UCSD-AML1 (cell line): ENCODE measurements around the gene RPS19BP1.

Source experiments
- DNase-seq: peaks from one replicate; lab custom pipeline; 2025; ENCODE audit not compliant: unreplicated experiment; lab: John Stamatoyannopoulos, UW

Gene RPS19BP1

DNA sequence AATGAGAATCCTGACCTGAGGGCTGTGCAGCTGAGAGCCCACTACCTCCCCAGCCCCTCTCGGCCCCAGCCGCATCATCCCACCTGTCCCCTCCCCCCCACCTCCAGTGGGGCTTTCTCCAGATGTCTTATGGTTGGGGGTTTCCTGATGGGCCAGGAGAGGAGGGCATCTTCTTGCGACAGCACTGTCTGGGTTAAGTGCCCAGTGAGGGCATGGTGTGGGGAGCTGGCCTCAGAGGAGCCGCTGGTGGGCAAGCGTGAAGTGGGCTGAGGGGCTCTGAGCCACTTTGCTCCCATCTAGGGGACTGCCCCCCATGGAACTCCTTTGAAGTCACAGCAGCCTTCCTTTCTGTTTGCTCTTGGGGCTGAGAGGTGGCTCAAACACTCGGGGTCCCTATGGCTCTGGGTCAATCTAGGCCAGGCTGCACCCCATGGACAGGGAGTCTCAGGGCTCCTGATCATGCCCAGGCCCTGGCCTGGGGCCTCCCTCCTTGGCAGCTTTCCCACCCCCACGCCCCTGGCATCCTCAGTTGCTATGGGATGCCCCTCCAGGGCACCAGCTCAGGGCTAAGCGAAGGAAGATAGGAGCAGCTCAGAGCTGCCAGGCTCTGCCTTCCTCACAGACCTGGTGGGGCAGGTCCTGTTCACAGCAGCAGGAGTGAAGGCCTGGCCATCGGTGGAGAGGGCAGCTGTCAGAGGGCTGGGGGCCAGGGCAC is 41.4 kb downstream of the RPS19BP1 start:
- no peak for DNase-seq

DNA sequence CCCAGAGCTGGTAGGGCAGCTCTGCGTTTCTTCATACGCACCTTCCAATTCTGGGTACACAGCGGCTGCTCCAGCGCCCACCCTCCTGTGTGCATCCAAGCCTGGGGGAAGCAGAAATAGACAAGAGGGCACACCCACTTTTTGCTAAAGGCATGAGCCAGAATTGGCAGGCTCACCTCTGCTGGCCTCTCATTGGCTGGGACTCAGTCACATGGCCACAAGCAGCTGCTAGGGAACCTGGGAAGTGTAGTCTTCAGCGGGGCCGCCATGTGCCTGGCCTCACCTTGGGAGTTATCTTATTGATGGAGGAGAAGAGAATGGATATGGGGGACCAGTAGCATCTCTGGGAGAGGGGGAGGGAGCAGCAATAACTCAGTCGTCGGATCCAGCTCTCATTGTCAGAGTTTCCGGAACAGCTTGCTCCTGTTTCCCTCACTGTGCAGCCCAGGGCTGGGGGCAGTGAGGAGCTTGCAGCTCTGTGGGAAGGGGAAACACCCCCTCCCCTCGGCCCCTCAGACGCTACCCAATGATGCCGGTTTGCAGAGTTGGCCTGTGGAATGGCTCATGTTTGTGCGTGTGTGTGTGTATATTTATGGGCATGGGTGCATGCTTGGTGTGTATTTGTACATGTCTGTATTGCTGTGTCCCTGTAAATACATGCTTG is 42.3 kb downstream of the RPS19BP1 start:
- DNase-seq: peak; percentile 68

DNA sequence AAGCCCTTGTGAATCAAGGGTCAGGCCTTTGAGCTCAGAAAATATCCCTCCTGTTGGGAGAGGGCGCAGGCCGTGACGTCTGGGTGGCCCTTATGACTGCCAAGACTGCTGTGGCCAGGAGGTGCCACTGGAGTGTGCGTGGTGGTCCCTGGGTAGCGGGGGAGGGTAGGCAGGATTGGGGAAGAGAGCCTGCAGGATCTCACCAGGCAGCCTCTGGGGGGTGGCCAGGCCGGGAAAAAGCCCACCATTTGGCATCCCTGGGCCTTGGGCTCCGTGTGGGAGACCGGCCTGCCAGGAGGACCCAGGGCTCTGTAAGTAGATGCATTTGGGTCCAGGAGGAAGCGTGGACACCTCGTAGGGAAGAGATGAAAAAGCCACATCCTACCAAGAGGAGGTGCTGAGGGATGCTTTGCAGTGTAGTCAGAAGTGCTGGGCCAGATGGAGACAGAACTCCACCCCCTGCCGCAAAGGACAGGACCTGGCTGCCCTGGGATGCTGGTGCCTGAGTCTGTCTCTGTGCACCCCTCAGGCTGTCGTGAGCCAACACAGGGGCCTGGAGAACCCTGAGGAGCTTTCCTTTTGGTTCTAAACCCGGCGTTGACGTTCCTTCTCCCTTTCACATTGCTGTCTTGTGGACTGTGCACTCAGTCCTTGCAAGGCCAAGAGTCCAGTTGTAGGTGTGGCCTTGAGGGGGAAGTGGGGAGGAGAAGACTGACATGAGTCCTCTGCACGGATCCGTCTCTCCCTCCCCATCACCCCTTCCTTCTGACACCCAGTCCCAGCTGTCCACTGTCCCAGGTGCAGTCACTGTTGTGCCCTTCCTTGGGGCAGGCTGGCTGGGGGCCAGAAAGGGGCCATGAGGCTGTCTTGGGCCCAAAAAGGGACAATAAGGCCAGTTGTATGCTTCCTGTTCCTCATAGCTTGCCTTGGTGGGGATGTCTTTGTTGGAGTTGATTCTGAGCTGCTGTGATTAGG is 43.2 kb downstream of the RPS19BP1 start:
- DNase-seq: no peak

DNA sequence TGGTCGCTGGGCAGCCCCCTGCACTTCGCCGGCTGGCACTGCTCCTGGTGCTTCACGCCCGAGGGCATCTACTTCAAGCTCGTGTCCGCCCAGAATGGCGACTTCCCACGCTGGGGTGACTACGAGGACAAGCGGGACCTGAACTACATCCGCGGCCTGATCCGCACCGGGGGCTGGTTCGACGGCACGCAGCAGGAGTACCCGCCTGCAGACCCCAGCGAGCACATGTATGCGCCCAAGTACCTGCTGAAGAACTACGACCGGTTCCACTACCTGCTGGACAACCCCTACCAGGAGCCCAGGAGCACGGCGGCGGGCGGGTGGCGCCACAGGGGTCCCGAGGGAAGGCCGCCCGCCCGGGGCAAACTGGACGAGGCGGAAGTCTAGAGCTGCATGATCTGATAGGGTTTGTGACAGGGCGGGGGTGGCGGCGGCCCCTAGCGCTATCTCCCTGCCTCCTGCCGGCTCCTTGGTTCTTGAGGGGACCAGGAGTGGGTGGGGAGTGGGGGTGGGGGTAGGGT is 43.9 kb downstream of the RPS19BP1 start:
- DNase-seq: no peak

DNA sequence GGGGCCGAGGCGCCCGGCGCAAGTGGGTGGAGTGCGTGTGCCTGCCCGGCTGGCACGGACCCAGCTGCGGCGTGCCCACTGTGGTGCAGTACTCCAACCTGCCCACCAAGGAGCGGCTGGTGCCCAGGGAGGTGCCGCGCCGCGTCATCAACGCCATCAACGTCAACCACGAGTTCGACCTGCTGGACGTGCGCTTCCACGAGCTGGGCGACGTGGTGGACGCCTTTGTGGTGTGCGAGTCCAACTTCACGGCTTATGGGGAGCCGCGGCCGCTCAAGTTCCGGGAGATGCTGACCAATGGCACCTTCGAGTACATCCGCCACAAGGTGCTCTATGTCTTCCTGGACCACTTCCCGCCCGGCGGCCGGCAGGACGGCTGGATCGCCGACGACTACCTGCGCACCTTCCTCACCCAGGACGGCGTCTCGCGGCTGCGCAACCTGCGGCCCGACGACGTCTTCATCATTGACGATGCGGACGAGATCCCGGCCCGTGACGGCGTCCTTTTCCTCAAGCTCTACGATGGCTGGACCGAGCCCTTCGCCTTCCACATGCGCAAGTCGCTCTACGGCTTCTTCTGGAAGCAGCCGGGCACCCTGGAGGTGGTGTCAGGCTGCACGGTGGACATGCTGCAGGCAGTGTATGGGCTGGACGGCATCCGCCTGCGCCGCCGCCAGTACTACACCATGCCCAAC is 44.6 kb downstream of the RPS19BP1 start:
- DNase-seq: no peak

DNA sequence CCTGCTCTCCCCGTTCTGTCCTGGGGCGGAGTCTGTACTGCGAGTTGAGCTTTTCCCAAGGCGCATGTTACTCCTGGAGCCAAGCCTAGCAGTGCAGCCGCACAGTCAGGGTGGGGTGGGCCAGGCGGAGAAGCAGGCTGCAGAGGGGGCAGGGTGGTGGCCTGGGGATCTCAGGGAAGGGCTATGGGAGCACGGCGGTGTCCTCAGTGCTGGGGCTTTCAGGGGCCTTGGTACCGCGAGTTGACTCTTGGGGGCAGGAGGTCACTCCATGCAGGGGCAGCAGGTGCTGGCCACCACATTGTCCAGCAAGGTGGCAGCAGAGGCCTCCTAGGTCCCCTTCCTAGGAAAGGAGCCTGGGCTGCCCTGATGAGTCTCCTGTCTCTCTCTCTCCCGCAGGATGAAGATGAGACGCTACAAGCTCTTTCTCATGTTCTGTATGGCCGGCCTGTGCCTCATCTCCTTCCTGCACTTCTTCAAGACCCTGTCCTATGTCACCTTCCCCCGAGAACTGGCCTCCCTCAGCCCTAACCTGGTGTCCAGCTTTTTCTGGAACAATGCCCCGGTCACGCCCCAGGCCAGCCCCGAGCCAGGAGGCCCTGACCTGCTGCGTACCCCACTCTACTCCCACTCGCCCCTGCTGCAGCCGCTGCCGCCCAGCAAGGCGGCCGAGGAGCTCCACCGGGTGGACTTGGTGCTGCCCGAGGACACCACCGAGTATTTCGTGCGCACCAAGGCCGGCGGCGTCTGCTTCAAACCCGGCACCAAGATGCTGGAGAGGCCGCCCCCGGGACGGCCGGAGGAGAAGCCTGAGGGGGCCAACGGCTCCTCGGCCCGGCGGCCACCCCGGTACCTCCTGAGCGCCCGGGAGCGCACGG is 45.4 kb downstream of the RPS19BP1 start:
- DNase-seq: no peak

DNA sequence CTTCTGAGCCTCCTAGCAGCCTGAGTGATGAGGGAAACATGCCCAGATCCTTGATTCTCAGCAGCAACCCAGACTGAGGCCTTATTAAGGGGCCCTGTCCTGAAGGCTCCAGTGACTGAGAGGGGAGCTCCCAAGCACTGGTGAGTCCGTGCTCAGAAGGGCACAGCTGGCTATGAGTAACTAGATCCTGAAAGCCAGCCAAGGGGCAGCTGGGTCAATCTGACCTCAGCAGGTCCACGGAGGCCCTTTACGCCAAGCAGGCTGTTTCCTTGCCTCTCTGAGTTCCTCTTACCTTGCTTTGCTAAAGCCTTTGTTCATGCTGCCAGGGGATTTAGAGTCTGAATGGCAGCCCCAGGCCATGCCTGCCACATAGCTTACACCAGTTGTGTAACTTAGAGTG is 49.8 kb downstream of the RPS19BP1 start:
- no peak for DNase-seq

DNA sequence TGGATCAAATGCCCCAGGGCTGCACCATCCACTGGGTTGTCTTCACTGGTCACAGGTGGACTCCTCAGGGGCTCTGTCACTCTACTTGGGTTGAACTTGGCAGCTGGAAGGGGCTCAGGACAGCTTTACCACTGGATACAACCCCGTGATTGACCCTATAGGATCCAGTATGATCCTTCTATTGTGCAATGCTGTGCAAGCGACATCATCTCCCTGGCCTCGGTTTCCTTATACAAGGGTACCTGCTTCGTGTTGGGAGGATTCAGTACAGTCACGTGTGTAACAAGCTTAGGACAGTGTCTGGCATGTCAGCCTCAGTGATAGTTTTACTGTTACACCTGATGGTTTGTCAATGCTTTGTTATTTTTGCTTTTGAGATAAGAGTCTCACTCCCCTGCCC is 51.0 kb downstream of the RPS19BP1 start:
- no peak for DNase-seq

DNA sequence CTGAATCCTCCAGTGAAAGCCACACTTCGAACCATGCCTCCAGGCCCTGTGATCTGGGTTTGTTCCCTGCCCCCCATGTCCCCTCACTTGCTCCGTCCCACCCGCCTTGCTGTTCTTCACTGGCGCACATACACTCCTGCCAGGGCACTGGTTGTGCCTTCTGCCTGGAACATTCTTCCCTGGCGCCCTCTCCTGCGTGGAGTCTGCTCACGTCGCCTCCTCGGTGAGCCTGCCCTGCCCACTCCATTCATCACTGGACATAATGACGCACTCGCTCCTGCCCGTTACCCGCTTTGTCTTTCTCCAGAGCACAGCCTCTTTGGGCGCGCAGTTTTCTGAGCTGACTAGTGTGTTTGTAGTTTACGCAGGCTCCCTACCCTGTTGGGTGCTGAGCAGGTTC is 51.5 kb downstream of the RPS19BP1 start:
- no peak for DNase-seq

DNA sequence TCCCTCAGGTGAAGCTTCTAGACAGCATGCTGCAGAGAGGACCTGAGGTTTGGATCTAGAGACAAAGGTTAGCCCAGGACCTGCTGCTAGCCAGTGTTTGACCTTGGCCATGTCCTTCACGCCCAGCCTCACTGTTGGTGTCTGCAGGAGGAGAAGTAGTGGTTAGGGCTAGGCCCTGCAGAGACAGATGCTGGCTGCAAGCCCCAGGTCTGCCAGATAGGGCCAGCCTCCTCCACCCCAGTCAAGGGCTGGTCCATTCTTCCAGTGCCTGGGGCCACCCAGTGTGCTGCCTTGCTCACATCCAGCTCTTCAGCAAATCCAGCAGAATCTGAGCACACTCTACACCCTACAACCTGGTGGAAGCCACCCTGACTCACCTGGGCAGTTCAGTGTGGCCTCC is 52.0 kb downstream of the RPS19BP1 start:
- no peak for DNase-seq

DNA sequence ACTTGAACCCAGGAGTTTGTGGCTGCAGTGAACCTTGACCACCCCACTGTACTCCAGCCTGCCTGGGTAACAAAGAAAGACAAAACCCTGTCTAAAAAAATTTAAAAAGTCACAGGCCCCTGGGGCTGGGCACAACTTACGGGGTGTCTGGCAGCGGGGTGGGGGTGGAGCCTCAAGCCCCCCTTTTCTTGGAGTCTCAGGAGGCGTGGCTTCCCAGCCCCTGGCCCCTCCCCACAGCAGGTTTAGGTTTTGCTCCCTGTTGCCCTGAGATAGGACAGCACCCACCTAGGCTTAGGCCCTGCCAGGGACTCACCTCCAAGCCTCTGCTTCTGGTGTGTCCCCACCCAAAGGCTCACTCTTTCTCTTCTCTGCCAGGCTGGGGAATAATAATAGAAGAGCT is 53.3 kb downstream of the RPS19BP1 start:
- DNase-seq: no peak
